ENCODE measurements around the gene PTCD2.

The PTCD2 gene

DNA sequence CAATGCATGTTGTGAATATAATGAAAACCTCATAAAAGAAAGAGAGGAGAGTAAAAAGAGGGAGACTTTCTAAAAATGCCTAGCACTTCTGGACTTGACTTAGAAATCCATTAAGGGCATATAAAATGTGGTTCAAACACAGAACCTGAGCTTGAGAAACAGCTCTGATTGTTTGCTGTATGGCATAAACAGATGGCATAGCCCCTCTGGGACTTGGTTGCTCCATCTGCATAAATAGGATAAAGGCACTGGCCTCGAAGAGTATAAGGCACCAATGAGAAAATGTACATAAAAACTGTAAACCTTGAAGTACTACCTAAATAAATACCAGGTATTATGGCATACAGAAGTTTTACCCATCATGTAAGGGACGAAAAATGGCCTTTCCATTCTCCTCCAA is 23.9 kb upstream of the PTCD2 start:
- no peak for ATAC-seq
- no peak for TF ChIP-seq OSR1 (CRISPR knock-in tag; IDR thresholded peaks at IDR 0.05)
- TF ChIP-seq CSRNP3 (CRISPR knock-in tag; IDR thresholded peaks at IDR 0.05): no peak
- TF ChIP-seq, protein P1, sequence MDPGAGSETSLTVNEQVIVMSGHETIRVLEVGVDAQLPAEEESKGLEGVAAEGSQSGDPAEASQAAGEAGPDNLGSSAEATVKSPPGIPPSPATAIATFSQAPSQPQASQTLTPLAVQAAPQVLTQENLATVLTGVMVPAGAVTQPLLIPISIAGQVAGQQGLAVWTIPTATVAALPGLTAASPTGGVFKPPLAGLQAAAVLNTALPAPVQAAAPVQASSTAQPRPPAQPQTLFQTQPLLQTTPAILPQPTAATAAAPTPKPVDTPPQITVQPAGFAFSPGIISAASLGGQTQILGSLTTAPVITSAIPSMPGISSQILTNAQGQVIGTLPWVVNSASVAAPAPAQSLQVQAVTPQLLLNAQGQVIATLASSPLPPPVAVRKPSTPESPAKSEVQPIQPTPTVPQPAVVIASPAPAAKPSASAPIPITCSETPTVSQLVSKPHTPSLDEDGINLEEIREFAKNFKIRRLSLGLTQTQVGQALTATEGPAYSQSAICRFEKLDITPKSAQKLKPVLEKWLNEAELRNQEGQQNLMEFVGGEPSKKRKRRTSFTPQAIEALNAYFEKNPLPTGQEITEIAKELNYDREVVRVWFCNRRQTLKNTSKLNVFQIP (CRISPR knock-in tag; IDR thresholded peaks at IDR 0.05; ENCODE audit: borderline replicate concordance, low read depth): no peak
- TF ChIP-seq ZFP3 (CRISPR knock-in tag; IDR thresholded peaks at IDR 0.05): no peak
- TF ChIP-seq ISL1 (CRISPR knock-in tag; IDR thresholded peaks at IDR 0.05): no peak
- no peak for TF ChIP-seq TOX (CRISPR knock-in tag; IDR thresholded peaks at IDR 0.05; ENCODE audit: borderline replicate concordance)
- no peak for TF ChIP-seq ARNTL (CRISPR knock-in tag; IDR thresholded peaks at IDR 0.05; ENCODE audit: borderline replicate concordance, low read depth)
- TF ChIP-seq ZFP30 (CRISPR knock-in tag; IDR thresholded peaks at IDR 0.05): no peak

DNA sequence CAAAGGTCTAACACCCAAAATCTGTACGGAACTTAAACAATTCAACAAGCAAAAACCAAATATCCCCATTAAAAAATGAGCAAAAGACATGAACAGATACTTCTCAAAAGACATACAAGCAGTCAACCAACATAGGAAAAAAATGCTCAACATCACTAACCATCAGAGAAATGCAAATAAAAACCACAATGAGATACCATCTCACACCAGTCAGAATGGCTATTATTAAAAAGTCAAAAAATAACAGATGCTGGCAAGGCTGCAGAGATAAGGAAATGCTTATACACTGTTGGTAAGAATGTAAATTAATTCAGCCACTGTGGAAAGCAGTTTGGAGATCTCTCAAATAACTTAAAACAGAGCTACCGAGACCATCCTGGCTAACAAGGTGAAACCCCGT is 22.0 kb upstream of the PTCD2 start:
- TF ChIP-seq ISL1 (CRISPR knock-in tag; IDR thresholded peaks at IDR 0.05): peak; percentile 31; the same call in 1 of the 2 replicates
- peak; percentile 23; the same call in 1 of the 2 replicates for TF ChIP-seq TCF4 (CRISPR knock-in tag; IDR thresholded peaks at IDR 0.05; ENCODE audit: borderline replicate concordance)
- ATAC-seq: peak; percentile 42

DNA sequence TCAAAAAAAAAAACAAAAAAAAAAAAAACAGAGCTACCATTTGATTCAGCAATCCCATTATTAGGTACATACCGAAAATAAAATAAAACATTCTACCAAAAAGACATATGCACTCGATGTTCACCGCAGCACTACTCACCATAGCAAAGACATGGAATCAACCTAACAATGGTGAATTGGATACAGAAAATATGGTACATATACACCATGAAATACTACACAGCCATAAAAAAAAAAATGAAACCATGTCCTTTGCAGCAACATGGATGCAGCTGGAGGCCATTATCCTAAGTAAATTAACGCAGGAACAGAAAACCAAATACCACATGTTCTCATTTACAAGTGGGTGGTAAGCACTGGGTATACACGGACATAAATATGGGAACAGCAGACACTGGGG is 21.5 kb upstream of the PTCD2 start:
- TF ChIP-seq ZNF565 (CRISPR knock-in tag; conservative IDR thresholded peaks at IDR 0.05; ENCODE audit: low read depth): no peak
- no peak for TF ChIP-seq RARB (CRISPR knock-in tag; IDR thresholded peaks at IDR 0.05)
- TF ChIP-seq CSDC2 (CRISPR knock-in tag; IDR thresholded peaks at IDR 0.05): no peak
- TF ChIP-seq ARNTL (CRISPR knock-in tag; IDR thresholded peaks at IDR 0.05; ENCODE audit: borderline replicate concordance, low read depth): no peak
- TF ChIP-seq CSRNP3 (CRISPR knock-in tag; IDR thresholded peaks at IDR 0.05): no peak
- no peak for TF ChIP-seq SNAI2 (CRISPR knock-in tag; IDR thresholded peaks at IDR 0.05)
- TF ChIP-seq GLIS3 (CRISPR knock-in tag; IDR thresholded peaks at IDR 0.05): no peak
- no peak; the same call in 1 of the 2 replicates for TF ChIP-seq ZNF8 (CRISPR knock-in tag; IDR thresholded peaks at IDR 0.05)
- ATAC-seq: no peak

GRCh38 chr5:72300590-72301339 is 19.4 kb upstream of the PTCD2 start:
- ATAC-seq: no peak
- TF ChIP-seq ZFP3 (CRISPR knock-in tag; IDR thresholded peaks at IDR 0.05): no peak
- no peak for TF ChIP-seq ZNF8 (CRISPR knock-in tag; IDR thresholded peaks at IDR 0.05)
- TF ChIP-seq CSDC2 (CRISPR knock-in tag; IDR thresholded peaks at IDR 0.05): no peak
- TF ChIP-seq, protein P2, sequence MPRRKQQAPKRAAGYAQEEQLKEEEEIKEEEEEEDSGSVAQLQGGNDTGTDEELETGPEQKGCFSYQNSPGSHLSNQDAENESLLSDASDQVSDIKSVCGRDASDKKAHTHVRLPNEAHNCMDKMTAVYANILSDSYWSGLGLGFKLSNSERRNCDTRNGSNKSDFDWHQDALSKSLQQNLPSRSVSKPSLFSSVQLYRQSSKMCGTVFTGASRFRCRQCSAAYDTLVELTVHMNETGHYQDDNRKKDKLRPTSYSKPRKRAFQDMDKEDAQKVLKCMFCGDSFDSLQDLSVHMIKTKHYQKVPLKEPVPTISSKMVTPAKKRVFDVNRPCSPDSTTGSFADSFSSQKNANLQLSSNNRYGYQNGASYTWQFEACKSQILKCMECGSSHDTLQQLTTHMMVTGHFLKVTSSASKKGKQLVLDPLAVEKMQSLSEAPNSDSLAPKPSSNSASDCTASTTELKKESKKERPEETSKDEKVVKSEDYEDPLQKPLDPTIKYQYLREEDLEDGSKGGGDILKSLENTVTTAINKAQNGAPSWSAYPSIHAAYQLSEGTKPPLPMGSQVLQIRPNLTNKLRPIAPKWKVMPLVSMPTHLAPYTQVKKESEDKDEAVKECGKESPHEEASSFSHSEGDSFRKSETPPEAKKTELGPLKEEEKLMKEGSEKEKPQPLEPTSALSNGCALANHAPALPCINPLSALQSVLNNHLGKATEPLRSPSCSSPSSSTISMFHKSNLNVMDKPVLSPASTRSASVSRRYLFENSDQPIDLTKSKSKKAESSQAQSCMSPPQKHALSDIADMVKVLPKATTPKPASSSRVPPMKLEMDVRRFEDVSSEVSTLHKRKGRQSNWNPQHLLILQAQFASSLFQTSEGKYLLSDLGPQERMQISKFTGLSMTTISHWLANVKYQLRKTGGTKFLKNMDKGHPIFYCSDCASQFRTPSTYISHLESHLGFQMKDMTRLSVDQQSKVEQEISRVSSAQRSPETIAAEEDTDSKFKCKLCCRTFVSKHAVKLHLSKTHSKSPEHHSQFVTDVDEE (CRISPR knock-in tag; IDR thresholded peaks at IDR 0.05): no peak
- TF ChIP-seq PATZ1 (CRISPR knock-in tag; IDR thresholded peaks at IDR 0.05; ENCODE audit: borderline replicate concordance): no peak
- no peak for TF ChIP-seq ISL1 (CRISPR knock-in tag; IDR thresholded peaks at IDR 0.05)
- TF ChIP-seq, protein P3, sequence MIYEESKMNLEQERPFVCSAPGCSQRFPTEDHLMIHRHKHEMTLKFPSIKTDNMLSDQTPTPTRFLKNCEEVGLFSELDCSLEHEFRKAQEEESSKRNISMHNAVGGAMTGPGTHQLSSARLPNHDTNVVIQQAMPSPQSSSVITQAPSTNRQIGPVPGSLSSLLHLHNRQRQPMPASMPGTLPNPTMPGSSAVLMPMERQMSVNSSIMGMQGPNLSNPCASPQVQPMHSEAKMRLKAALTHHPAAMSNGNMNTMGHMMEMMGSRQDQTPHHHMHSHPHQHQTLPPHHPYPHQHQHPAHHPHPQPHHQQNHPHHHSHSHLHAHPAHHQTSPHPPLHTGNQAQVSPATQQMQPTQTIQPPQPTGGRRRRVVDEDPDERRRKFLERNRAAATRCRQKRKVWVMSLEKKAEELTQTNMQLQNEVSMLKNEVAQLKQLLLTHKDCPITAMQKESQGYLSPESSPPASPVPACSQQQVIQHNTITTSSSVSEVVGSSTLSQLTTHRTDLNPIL (CRISPR knock-in tag; IDR thresholded peaks at IDR 0.05; ENCODE audit: low read depth): no peak
- TF ChIP-seq ZC3H10 (CRISPR knock-in tag; IDR thresholded peaks at IDR 0.05): no peak
- TF ChIP-seq OSR1 (CRISPR knock-in tag; IDR thresholded peaks at IDR 0.05): no peak
- TF ChIP-seq ZNF565 (CRISPR knock-in tag; conservative IDR thresholded peaks at IDR 0.05; ENCODE audit: low read depth): no peak
- TF ChIP-seq RARB (CRISPR knock-in tag; IDR thresholded peaks at IDR 0.05): no peak
- TF ChIP-seq TOX (CRISPR knock-in tag; IDR thresholded peaks at IDR 0.05; ENCODE audit: borderline replicate concordance): no peak
- TF ChIP-seq, protein P1 (CRISPR knock-in tag; IDR thresholded peaks at IDR 0.05; ENCODE audit: borderline replicate concordance, low read depth): no peak
- no peak for TF ChIP-seq ZNF70 (CRISPR knock-in tag; IDR thresholded peaks at IDR 0.05)
- TF ChIP-seq CSRNP3 (CRISPR knock-in tag; IDR thresholded peaks at IDR 0.05): no peak
